Islet precursor cell (in vitro differentiated cells): ENCODE results near the gene RXYLT1.
"Not testable (repeated sequence)": the region's sequence is repeated elsewhere in the genome, so short reads cannot be mapped to it uniquely, and the experiment has no call there.

Experiments used
- DNase-seq: peaks from one replicate; pipeline ENCODE4 v3.0.0-alpha.2; 2018

The RXYLT1 gene, protein sequence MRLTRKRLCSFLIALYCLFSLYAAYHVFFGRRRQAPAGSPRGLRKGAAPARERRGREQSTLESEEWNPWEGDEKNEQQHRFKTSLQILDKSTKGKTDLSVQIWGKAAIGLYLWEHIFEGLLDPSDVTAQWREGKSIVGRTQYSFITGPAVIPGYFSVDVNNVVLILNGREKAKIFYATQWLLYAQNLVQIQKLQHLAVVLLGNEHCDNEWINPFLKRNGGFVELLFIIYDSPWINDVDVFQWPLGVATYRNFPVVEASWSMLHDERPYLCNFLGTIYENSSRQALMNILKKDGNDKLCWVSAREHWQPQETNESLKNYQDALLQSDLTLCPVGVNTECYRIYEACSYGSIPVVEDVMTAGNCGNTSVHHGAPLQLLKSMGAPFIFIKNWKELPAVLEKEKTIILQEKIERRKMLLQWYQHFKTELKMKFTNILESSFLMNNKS

DNA sequence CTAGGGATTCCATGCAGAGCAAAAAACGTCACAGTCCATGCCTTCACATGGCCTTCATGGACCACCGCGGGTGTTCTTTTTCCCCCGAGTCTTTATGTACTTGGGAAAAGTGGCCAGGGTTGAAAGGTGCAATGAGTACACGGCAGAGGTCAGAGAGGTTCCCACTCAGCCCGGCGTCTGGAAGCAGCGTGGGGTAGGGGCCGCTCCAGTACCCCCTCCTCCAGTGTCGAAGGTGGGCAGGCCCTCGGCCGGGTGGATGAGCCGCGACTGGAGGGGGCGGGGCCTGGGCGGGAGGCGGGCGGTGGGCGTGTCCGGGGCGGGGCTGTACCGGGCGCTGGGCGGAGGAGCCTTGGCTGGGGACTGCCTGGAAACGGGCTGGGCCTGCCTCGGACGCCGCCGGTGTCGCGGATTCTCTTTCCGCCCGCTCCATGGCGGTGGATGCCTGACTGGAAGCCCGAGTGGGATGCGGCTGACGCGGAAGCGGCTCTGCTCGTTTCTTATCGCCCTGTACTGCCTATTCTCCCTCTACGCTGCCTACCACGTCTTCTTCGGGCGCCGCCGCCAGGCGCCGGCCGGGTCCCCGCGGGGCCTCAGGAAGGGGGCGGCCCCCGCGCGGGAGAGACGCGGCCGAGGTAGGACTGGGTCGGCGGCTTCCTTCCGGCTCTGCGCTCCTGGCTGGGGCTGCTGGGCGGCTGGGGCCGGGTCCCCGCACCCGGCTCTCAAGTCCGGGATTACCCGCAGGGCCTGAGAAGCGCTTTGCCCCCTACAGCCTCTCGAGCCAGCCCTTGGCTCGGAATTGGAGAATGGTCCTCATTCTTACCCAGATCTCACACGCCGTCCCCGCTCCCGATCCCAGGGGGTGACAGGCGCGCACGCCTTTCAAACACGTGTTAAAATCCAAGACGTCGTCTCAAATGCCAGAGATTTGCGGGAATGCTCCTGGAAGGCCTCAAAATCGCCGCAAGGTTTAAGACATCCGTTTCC is at the start of gene RXYLT1:
RXYLT1 (plus strand) TSS at position 412 of the 984 bp plus-strand sequence; CDS start at position 464, 52 bp downstream.
- peak; percentile 98 for DNase-seq

DNA sequence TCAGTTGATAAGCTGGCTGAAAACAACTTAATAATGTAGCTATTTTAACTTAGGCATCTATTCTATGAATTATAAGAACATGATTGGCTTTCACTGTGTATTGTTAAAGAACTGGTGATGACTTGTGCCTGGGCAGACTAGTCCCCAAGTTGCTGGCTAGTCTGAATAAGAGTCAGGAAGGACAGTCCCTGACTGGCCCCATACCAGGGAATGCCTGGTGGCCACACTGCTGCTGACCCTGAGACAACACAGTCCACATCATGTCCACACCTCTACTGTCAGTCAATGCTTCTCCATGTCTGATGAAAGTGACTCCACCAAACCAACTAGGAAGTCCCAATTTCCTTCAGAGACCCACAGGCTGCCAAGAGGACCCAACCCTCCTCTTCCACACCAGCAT is 46.9 kb upstream of the RXYLT1 start:
- DNase-seq = not testable (repeated sequence)

DNA sequence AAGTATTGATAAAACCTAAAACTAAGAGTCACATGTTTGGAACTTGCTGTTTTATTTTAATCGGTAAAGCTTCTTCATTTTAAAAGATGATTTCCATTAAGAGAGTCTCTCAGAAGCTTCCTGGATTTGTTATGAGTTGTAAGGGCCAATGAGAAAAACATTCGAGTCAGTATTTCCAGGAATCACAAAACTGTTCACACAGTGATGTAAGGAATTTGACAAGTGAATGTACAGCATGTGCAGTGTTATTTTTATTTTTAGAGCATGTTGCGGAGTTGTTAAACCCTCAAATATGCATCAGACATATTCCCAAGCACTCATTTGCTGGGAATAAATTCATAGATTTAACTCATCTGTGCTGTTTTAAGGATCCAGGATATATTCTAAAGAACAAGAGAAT is 46.1 kb upstream of the RXYLT1 start:
- DNase-seq = not testable (repeated sequence)

DNA sequence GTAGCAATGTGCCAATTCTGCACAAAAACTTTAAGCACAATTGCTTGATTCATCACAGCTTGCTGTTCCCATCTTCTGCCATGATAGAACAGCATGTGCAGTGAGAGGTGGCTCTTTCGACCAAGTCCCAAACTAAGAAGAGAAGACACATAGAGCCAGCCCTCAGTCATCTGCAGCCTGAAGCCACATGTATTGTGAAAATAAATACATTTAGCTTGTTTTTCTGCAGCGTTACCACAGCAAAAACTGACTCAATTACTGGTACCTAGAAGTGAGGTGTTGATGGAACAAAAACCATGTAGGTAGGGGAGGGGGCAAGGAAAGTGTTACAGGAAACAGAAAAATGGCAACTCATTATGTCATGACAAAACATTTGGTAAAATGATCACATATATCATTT is 39.2 kb upstream of the RXYLT1 start:
- not testable (repeated sequence) for DNase-seq

DNA sequence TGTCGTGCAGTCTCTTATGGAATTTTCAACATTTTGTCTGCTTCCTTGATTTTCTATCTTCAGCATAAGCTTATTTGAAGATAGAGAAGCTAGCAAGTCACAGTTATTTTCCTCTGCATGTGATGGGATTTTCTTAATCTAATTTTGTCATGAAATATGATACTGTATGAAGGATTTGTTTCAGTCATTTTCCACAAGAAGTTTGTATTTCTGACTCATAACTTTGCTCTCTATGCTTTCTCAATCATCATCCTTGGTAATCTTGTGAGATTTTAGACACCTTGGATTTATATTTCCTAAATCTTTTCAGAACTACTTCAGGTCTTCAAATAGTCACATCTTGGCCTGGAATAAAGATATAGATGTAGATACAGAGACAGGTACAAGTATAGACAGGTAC is 38.3 kb upstream of the RXYLT1 start:
- DNase-seq = not testable (repeated sequence)

DNA sequence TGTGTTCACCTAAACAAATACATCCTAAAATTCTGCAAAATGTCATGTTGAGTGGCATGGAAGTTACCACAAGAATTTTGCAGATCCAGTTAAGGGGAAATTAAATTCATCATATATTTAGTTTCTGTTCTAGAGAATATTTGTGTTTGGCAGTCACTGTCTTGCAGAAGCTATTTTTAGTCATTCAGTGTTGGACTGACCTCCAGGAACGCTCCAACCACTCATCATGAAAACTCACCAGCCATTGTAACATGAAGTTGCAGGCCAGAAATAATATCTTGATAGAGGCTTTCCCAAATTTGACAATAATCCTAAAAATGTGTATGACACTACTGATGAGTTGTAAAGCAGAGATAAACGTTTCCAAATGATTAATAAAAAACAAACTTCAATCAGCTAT is 35.6 kb upstream of the RXYLT1 start:
- not testable (repeated sequence) for DNase-seq

DNA sequence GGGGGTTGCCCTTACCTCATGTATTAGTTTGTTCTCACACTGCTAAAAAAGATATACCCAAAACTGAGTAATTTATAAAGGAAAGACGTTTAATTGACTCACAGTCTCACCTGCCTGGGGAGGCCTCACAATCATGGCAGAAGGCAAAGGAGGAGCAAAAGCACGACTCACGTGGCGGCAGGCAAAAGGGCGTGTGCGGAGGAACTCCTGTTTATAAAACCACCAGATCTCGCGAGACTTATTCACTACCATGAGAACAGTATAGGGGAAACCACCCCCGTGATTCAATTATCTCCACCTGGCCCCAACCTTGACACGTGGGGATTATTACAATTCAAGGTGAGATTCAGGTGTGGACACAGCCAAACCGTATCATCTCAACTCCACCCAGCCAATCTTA is 33.2 kb upstream of the RXYLT1 start:
- DNase-seq = not testable (repeated sequence)

DNA sequence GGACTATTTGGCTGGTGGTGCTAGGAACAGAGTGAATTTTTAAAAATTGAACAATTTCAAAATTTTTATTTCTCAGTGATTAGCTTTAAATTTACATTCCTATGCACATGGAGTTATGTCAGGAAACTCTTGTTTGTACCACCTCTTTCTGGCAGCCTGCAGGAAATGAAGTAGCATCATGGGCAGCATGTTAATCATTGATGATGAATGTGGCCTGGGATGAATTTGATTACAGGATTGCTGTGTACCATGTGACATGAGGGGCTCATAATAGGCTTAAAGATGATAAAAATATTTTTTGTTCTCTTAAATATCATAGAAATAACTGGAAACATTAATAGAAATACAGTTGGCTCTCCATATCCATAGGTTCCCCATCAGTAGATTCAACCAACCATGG is 32.6 kb upstream of the RXYLT1 start:
- not testable (repeated sequence) for DNase-seq

DNA sequence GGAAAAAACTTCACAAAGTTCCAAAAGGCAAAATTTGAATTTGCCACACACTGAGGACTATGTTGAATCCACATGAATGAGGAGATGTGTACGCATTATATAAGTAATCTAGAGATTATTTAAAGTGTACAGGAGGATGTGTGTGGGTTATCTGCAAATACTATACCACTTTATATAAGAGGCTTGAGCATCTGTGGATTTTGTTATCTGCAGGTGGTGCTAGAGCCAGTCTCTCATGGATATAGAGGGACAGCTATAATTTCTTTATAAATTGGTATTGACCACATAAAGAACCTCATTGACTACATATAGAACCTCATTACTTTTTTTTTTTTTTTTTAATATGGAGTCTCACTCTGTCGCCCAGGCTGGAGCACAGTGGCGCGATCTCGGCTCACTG is 32.2 kb upstream of the RXYLT1 start:
- DNase-seq = no peak

DNA sequence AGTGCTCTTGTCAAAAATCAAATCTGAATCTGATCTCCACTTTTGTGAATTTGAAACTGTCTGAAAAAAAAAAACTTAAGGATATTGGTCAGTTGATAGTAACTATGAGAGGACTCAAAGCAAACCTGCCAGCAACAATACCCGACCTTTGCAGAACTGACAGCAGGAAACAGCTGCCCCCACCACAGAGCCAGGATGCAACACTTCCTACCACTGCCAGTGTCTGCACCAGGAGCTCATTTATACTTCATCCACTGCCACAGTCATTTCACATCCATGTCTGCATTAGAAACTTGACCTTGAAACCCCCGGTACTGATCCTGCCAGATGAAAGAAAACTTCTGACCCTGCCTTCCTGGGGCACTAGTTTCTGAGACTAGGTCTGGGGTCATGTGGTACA is 27.4 kb upstream of the RXYLT1 start:
- DNase-seq = no peak

DNA sequence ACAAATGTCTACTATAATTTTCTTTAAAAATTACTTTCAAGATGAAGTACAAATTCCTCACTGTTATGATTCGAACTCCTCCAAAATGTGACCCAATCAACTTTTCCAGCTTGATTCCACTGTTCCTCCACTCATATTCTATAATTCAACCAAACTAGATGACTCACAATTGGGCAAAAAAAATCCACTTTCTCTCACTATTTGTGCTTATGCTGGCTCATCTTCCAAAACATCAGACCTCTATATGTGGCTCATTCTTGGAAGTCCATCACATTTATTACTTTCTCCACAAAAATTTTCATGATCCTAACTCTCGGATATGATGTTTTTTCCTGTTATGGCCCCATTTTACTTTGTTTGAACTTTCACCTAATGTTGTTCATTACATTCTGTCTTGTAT is 26.9 kb upstream of the RXYLT1 start:
- DNase-seq = no peak

DNA sequence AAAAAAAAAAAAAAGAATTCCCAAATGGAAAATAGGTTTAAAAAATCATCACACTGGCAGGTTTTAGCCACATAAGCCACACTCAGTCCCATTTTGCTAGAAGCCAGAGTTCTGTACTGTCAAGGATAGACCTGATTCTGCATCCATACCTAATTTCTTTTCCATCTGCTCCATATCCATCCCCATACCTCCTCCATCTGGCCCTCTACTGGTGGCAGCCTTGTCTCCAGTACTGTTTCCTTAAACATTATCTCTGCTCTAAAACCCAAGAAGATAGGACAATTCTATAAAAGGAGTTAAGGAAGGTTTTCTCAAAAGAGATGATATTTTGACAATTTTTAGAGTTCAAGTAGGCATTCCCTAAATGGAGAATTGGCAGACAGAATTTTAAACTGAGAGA is 26.0 kb upstream of the RXYLT1 start:
- DNase-seq = no peak

DNA sequence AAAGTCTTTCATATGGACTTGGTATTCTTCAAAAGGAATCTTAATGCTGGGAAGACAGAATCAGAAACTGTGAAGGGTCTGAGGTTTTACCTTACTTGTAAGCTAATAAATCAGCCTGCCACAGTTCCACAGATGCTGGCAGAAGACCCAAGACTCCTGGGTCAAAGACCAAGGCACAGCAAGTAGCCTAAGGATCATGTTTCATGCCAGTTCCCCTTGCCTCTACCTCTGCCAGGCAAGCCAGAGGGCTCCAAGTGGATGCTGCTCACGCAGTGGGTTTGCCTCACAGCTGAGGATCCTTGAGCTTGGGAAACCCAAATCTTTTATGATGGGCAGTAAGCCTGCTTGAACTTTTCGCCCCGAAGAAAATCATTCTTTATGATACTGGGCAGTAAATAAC is 15.2 kb upstream of the RXYLT1 start:
- DNase-seq = peak; percentile 50

DNA sequence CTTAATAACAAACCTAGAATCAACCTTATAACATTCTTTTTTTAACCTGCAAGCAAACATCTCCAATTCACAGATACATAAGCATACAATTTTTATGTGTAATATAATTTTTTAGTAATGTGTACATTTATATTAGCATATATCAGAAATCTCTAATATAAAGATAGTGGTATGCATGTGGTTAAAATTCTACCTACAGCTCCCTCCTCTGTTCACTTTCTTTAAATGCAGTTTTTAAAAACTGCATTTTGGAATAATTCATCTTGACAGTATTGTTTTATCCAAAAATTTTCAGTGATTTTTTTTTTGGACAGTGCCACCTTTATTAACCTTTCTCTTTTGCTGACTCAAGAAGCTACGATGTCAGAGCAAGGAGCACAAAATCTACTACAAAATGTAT is 13.2 kb upstream of the RXYLT1 start:
- DNase-seq = no peak

DNA sequence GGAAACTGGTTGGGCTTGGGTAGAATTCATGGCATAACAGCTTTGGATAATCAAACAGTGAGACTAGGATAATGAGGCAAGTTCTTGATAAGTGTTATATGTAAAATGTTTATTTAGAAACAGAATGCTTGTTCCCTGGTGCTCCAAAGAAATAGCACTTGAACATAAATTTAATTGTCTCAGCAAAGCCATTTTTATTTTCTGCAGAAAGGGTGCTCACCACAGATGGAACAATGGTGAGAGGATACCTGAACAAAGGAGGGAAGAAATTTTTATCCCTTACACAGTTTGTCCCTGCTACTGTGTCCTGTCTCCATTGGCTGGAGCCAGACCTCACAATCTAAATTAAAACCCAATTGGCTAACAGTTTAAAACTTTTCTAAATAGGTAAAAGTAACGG is 9.3 kb upstream of the RXYLT1 start:
- no peak for DNase-seq

DNA sequence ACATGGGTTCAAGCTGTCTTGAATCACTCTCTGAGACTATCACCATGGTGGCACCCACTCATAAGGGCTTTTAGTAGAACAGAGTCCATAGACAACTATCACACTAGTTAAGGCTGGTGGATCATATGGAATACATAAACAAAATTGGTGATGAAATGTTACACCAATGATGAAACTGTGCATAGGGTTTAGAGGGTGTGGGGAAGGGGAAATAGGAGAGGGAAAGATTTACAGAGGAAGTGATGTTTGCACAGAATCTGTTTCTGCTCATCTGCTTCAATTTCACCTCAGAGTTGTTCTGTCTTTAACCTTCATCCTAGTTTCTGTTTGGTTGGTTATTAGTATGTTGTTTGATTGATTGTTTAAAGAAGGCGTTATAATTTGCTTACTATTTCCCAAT is 2.4 kb upstream of the RXYLT1 start:
- no peak for DNase-seq

DNA sequence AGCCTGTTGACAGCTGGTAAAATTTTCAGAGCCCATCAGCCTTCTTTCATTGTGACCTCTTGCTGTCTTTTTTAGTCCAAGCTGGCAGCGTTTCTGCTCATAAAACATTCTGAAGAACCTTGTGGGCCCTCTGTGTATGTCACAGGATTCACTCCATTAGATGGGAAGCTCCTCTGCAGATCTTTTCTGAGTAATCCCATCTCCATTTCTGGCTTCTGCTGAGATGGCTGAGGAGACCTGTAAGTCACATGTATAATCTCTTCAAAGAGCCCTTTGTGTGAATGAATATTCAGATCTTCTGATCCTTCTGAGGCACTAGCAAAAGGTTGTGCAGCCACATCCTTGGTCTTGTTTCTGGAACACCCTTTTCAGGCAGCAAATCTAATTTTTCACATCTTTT is 2.8 kb downstream of the RXYLT1 start:
- no peak for DNase-seq

DNA sequence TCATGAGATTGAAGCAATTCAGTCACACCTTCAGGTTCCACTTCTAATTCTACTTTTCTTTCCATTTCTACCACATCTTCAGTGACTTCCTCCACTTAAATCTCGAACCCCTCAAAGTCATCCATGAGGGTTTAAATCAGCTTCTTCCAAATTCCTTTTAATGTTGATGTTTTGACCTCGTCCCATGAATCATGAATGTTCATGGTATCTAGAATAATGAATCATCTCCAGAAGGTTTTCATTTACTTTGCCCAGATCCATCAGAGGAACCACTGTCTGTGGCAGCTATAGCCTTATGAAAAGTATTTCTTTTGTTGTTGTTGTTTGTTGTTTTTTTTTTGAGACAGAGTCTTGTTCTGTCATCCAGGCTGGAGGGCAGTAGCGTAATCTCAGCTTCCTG is 7.6 kb downstream of the RXYLT1 start:
- DNase-seq = no peak

DNA sequence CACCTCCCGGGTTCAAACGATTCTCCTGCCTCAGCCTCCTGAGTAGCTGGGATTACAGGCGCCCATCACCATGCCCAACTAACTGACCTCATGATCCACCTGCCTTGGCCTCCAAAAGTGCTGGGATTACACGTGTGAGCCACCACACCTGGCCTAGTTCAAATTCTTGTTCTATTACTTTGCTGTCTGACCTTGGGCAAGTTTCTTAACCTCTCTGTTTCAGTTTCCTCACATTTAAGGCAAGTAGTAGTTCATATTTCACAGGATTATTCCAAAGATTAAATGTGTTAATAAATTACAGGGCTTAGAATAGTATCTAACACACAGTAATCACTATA is 10.9 kb downstream of the RXYLT1 start:
- no peak for DNase-seq

DNA sequence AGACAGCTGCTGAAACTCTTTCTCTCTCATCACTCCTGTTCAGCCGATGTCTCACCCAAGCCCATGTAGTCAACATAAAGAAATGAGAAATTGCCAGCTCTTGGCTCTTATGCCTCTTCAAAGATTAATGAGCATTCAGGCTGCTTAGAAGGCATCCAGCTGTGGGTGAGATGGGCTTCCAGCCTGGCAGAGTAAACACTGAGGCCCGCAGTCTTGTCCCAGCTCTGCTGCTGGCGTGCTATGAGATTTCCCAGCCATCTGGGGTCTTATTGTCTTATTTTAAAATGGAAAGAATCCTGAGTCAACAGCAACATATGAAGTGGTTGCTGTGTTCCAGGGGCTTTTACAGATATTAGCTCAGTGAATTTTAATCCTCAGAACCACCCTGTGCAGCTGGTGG is 12.6 kb downstream of the RXYLT1 start:
- DNase-seq = no peak

DNA sequence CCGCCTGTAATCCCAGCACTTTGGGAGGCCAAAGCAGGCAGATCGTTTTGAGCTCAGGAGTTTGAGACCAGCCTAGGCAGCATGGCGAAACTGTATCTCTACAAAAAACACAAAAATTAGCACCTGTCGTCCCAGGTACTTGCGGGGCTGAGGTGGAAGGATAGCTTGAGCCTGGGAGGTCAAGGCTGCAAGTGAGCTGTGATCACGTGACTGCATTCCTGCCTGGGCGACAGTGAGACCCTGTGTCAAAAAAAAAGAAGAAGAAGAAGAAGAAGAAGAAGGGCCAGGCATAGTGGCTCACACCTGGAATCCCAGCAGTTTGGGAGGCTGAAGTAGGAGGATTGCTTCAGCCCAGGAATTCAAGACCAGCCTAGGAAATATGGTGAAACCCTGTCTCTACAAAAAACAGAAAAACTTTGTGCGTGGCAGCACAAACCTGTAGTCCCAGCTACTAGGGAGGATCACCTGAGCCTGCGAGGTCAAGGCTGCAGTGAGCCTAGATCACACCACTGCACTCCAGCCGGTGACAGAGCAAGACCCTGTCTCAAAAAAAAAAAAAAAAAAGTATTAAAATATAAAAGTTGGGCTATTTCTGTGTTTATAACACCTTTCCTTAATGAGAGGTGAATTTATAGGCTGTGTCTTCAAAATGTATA is 15.5 kb downstream of the RXYLT1 start:
- no peak for DNase-seq

DNA sequence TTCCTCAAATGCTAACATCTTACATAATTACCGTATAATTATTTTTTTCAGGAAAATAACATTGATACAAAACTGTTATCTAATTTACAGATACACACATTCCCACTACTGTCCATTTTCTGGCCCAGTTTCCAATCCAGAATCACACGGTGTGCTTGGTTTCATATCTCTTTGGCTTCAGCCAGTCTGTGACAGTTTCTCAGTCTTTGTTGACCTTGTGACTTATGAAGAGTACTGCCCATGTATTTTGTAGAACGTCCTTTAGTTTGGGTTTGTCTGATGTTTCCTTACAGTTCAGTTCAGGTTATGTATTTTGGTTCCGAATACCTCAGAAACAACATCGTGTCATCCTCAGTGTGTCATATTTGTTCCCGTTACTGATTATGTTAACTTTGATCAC is 16.2 kb downstream of the RXYLT1 start:
- DNase-seq = no peak

DNA sequence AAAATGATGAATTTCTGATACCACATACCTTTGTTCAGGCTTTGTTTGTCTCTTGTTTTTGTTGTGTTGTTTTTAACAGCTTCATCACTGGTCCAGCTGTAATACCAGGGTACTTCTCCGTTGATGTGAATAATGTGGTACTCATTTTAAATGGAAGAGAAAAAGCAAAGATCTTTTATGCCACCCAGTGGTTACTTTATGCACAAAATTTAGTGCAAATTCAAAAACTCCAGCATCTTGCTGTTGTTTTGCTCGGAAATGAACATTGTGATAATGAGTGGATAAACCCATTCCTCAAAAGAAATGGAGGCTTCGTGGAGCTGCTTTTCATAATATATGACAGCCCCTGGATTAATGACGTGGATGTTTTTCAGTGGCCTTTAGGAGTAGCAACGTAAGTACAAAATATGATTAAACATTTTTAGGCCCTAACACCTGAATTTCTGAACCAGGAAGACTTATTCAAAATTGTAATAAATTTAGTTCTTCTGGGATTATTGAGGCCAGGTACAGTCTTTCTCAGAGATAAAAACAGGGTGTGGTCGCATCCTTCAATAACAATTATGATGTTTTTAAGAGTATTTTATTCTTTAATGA is 22.4 kb downstream of the RXYLT1 start:
- no peak for DNase-seq
